GM12865 (cell line): Measurements from ENCODE around the gene POC5.

Experiments used
- DNase-seq: peaks from one replicate; pipeline ENCODE4 v3.0.0; 2010; ENCODE audit warnings: low read depth
- H3K4me3 ChIP-seq: 2 replicates; pipeline ENCODE4 v1.5.1; 2011; ENCODE audit warnings: mild to moderate bottlenecking, low read depth, low read length, control low read depth
- CTCF ChIP-seq: IDR thresholded peaks from 2 replicates; pipeline ENCODE4 v1.5.1; 2011; ENCODE audit warnings: low read length, control low read depth, low read depth, inconsistent platforms; ENCODE audit not compliant: insufficient read depth; ENCODE audit errors: missing control alignments

POC5 gene

DNA sequence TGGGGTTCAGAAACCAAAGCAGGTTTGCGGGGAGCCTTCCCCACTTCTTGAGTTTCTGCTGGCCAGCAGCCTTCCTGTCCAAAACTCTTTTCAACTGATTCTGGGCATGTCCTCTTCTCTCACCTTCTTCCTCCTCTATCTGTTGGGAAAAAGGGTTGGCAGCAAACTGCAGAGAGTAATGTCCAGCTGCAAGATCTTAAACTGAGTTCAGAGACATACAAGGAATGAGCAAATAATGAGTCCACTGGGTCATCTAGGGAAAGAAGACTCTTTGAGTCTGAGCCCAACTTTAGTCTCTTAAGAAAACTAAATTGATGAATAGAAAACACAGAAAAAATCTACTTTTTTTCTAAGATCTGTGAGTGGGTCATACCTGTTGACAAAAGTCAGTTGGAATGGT is 89.4 kb downstream of the POC5 start:
- TF ChIP-seq CTCF, result no peak
- H3K4me3 ChIP-seq, result no peak overlapping the region
- DNase-seq, result no peak

GRCh38 chr5:75626959-75627358 is 90.3 kb downstream of the POC5 start:
- DNase-seq, result no peak
- no peak for TF ChIP-seq CTCF
- H3K4me3 ChIP-seq, result no peak overlapping the region
